ENCODE measurements around the gene RELN. TPM values are rescaled to one million over a fixed set of nuclear protein-coding genes. Genes with fewer than 3 reads are reported as not detected.

The RELN gene
- total RNA-seq, 1 donor from 2014 or later: not detected

GRCh38 chr7:103694304-103694703, 295.2 kb downstream of the RELN start:
- no peak for DNase-seq (ENCODE audit: low spot score)
- no peak overlapping the region for H3K4me3 Mint-ChIP-seq
- H3K36me3 Mint-ChIP-seq (ENCODE audit: low read depth): no peaks in the 10 kb centered on the region
- H3K27me3 Mint-ChIP-seq (ENCODE audit: insufficient read depth): no peaks in the 10 kb centered on the region
- H3K4me1 Mint-ChIP-seq (ENCODE audit: low read depth): no peaks in the 10 kb centered on the region
- intact Hi-C loops (cut with micrococcal nuclease): no loop called here
- H3K9me3 Mint-ChIP-seq: no peaks in the 10 kb centered on the region
- H3K27ac Mint-ChIP-seq: no peak overlapping the region

GRCh38 chr7:103691291-103691690, 298.2 kb downstream of the RELN start:
- no peak for DNase-seq (ENCODE audit: low spot score)
- Mint-ChIP-seq H3K36me3 (ENCODE audit: low read depth) (no peaks in the 10 kb centered on the region), H3K27me3 (ENCODE audit: insufficient read depth) (no peaks in the 10 kb centered on the region), H3K27ac (no peak overlapping the region), H3K9me3 (no peaks in the 10 kb centered on the region), H3K4me1 (ENCODE audit: low read depth) (no peaks in the 10 kb centered on the region), H3K4me3 (no peak overlapping the region)
- intact Hi-C loops (cut with micrococcal nuclease): no loop called here

- intact Hi-C loops (cut with micrococcal nuclease): no loop called here
- Mint-ChIP-seq H3K36me3 (ENCODE audit: low read depth) (no peaks in the 10 kb centered on the region), H3K9me3 (no peaks in the 10 kb centered on the region), H3K27ac (no peak overlapping the region), H3K27me3 (ENCODE audit: insufficient read depth) (no peaks in the 10 kb centered on the region), H3K4me1 (ENCODE audit: low read depth) (no peaks in the 10 kb centered on the region), H3K4me3 (no peak overlapping the region)
- no peak for DNase-seq (ENCODE audit: low spot score)
These were observed 299.1 kb downstream of the RELN start for GRCh38 chr7:103690242-103690974.

- no peak overlapping the region for H3K4me3 Mint-ChIP-seq
- H3K9me3 Mint-ChIP-seq: no peaks in the 10 kb centered on the region
- H3K27ac Mint-ChIP-seq: no peak overlapping the region
- H3K4me1 Mint-ChIP-seq (ENCODE audit: low read depth): no peaks in the 10 kb centered on the region
- intact Hi-C loops (cut with micrococcal nuclease): no loop called here
- no peaks in the 10 kb centered on the region for H3K27me3 Mint-ChIP-seq (ENCODE audit: insufficient read depth)
- H3K36me3 Mint-ChIP-seq (ENCODE audit: low read depth): no peaks in the 10 kb centered on the region
- no peak for DNase-seq (ENCODE audit: low spot score)
These were observed 300.2 kb downstream of the RELN start for GRCh38 chr7:103689255-103689654.

GRCh38 chr7:103687951-103688350, 301.5 kb downstream of the RELN start:
- H3K9me3 Mint-ChIP-seq: no peaks in the 10 kb centered on the region
- intact Hi-C loops (cut with micrococcal nuclease): no loop called here
- H3K27ac Mint-ChIP-seq: no peak overlapping the region
- H3K4me1 Mint-ChIP-seq (ENCODE audit: low read depth): no peaks in the 10 kb centered on the region
- no peak overlapping the region for H3K4me3 Mint-ChIP-seq
- no peak for DNase-seq (ENCODE audit: low spot score)
- no peaks in the 10 kb centered on the region for H3K36me3 Mint-ChIP-seq (ENCODE audit: low read depth)
- H3K27me3 Mint-ChIP-seq (ENCODE audit: insufficient read depth): no peaks in the 10 kb centered on the region

GRCh38 chr7:103687272-103687671, 302.2 kb downstream of the RELN start:
- Mint-ChIP-seq H3K27me3 (ENCODE audit: insufficient read depth) (no peaks in the 10 kb centered on the region), H3K4me1 (ENCODE audit: low read depth) (no peaks in the 10 kb centered on the region), H3K4me3 (no peak overlapping the region), H3K36me3 (ENCODE audit: low read depth) (no peaks in the 10 kb centered on the region), H3K9me3 (no peaks in the 10 kb centered on the region), H3K27ac (no peak overlapping the region)
- intact Hi-C loops (cut with micrococcal nuclease): no loop called here
- DNase-seq (ENCODE audit: low spot score): no peak

- Mint-ChIP-seq H3K27me3 (ENCODE audit: insufficient read depth) (no peaks in the 10 kb centered on the region), H3K9me3 (no peaks in the 10 kb centered on the region), H3K27ac (no peak overlapping the region), H3K4me3 (no peak overlapping the region), H3K4me1 (ENCODE audit: low read depth) (no peaks in the 10 kb centered on the region), H3K36me3 (ENCODE audit: low read depth) (no peaks in the 10 kb centered on the region)
- DNase-seq (ENCODE audit: low spot score): no peak
- intact Hi-C loops (cut with micrococcal nuclease): no loop called here
These were observed 302.7 kb downstream of the RELN start for GRCh38 chr7:103686763-103687162.

- no peak overlapping the region for H3K4me3 Mint-ChIP-seq
These were observed 303.4 kb downstream of the RELN start for GRCh38 chr7:103686064-103686463.

GRCh38 chr7:103685646-103686045, 303.8 kb downstream of the RELN start:
- H3K4me3 Mint-ChIP-seq: no peak overlapping the region
- intact Hi-C loops (cut with micrococcal nuclease): no loop called here
- DNase-seq (ENCODE audit: low spot score): no peak
- no peaks in the 10 kb centered on the region for H3K36me3 Mint-ChIP-seq (ENCODE audit: low read depth)
- no peaks in the 10 kb centered on the region for H3K4me1 Mint-ChIP-seq (ENCODE audit: low read depth)
- no peak overlapping the region for H3K27ac Mint-ChIP-seq
- H3K27me3 Mint-ChIP-seq (ENCODE audit: insufficient read depth): no peaks in the 10 kb centered on the region
- H3K9me3 Mint-ChIP-seq: no peaks in the 10 kb centered on the region

More at GRCh38 chr7:103686064-103686463, 303.4 kb downstream of the RELN start:
- no peaks in the 10 kb centered on the region for H3K27me3 Mint-ChIP-seq (ENCODE audit: insufficient read depth)
- no peaks in the 10 kb centered on the region for H3K4me1 Mint-ChIP-seq (ENCODE audit: low read depth)
- H3K9me3 Mint-ChIP-seq: no peaks in the 10 kb centered on the region
- no peak for DNase-seq (ENCODE audit: low spot score)
- intact Hi-C loops (cut with micrococcal nuclease): no loop called here
- H3K27ac Mint-ChIP-seq: no peak overlapping the region
- no peaks in the 10 kb centered on the region for H3K36me3 Mint-ChIP-seq (ENCODE audit: low read depth)

GRCh38 chr7:103683348-103683747, 306.1 kb downstream of the RELN start:
- Mint-ChIP-seq H3K27me3 (ENCODE audit: insufficient read depth) (no peaks in the 10 kb centered on the region), H3K9me3 (no peaks in the 10 kb centered on the region), H3K4me3 (no peak overlapping the region), H3K4me1 (ENCODE audit: low read depth) (no peaks in the 10 kb centered on the region), H3K27ac (no peak overlapping the region), H3K36me3 (ENCODE audit: low read depth) (no peaks in the 10 kb centered on the region)
- intact Hi-C loops (cut with micrococcal nuclease): no loop called here
- no peak for DNase-seq (ENCODE audit: low spot score)

- H3K4me1 Mint-ChIP-seq (ENCODE audit: low read depth): no peaks in the 10 kb centered on the region
- intact Hi-C loops (cut with micrococcal nuclease): no loop called here
- no peaks in the 10 kb centered on the region for H3K9me3 Mint-ChIP-seq
- H3K36me3 Mint-ChIP-seq (ENCODE audit: low read depth): no peaks in the 10 kb centered on the region
- H3K4me3 Mint-ChIP-seq: no peak overlapping the region
- DNase-seq (ENCODE audit: low spot score): no peak
- no peak overlapping the region for H3K27ac Mint-ChIP-seq
- H3K27me3 Mint-ChIP-seq (ENCODE audit: insufficient read depth): no peaks in the 10 kb centered on the region
These were observed 309.0 kb downstream of the RELN start for GRCh38 chr7:103680161-103681144.

GRCh38 chr7:103679151-103680132, 310.0 kb downstream of the RELN start:
- no peaks in the 10 kb centered on the region for H3K36me3 Mint-ChIP-seq (ENCODE audit: low read depth)

More at GRCh38 chr7:103679151-103680132, 310.0 kb downstream of the RELN start:
- DNase-seq (ENCODE audit: low spot score): no peak
- Mint-ChIP-seq H3K4me3 (no peak overlapping the region), H3K27me3 (ENCODE audit: insufficient read depth) (no peaks in the 10 kb centered on the region), H3K27ac (no peak overlapping the region), H3K9me3 (no peaks in the 10 kb centered on the region), H3K4me1 (ENCODE audit: low read depth) (no peaks in the 10 kb centered on the region)
- intact Hi-C loops (cut with micrococcal nuclease): no loop called here
